Lower leg skin (tissue), 4 donors: ENCODE measurements around the gene ABCA13. TPM values are rescaled to one million over a fixed set of nuclear protein-coding genes. Genes with fewer than 3 reads are reported as not detected.

Experiments
- DNase-seq, 2 donors: peaks; one replicate each; pipeline ENCODE4 v3.0.0-alpha.2; 2019; ENCODE audit warnings: low spot score in 2 of 2
- H3K4me3 ChIP-seq: fragments of 200-600 bp; sonication (generic); 2 replicates; pipeline ENCODE4 v1.5.1; 2017; ENCODE audit warnings: mild to moderate bottlenecking, low read depth; ENCODE audit not compliant: poor library complexity, severe bottlenecking
- CTCF ChIP-seq, 3 donors: fragments of 450-650 bp; IDR thresholded peaks; one replicate each; pipeline ENCODE4 v1.5.1; 2016; ENCODE audit warnings: antibody characterized with exemption in 3 of 3, mild to moderate bottlenecking in 3 of 3, moderate library complexity in 2 of 3
- POLR2A ChIP-seq, 2 donors: fragments of 450-650 bp; IDR thresholded peaks; one replicate each; pipeline ENCODE4 v1.6.1; 2016 to 2017; ENCODE audit warnings: antibody characterized with exemption in 2 of 2, mild to moderate bottlenecking in 1 of 2, moderate library complexity in 1 of 2
- WGBS, 2 donors: methylation state at CpG; one replicate each; pipeline ENCODE4 v1.1.5; 2018; 5-methylcytosine and 5-hydroxymethylcytosine counted together
- intact Hi-C: fragments of 100-400 bp; cut with DNase I; formaldehyde crosslinking; loops from one replicate; pipeline ENCODE4 v1.15.0; 2023; ENCODE audit warnings: low total_unique reads
- total RNA-seq, 4 donors: library from RNA; depleted of rRNA; stranded (reverse); fragments of >200 nt; gene quantifications; one replicate each; pipeline ENCODE4 v1.1.0, GENCODE V29; 2016

Gene ABCA13
- total RNA-seq, 4 donors from 2014 or later = 0.08 to 1.7 (median 0.52) TPM

GRCh38 chr7:48621076-48621475 is 449.8 kb downstream of the ABCA13 start:
- intact Hi-C loops = no loop called here
- 42 to 45% methylated on average over 4 of the region's 4 CpGs for WGBS, 2 donors
- no peak for TF ChIP-seq CTCF (IDR thresholded peaks at IDR 0.05)
- TF ChIP-seq POLR2A (IDR thresholded peaks at IDR 0.05) = no peak
- H3K4me3 ChIP-seq = no peak overlapping the region
- no peak for DNase-seq

GRCh38 chr7:48627164-48627563 is 455.9 kb downstream of the ABCA13 start:
- intact Hi-C loops = no loop called here
- no peak for DNase-seq
- TF ChIP-seq CTCF (IDR thresholded peaks at IDR 0.05) = no peak
- TF ChIP-seq POLR2A (IDR thresholded peaks at IDR 0.05) = no peak
- H3K4me3 ChIP-seq = no peak overlapping the region
- 90 to 91% methylated on average over 4 of the region's 4 CpGs for WGBS, 2 donors

- 85 to 88% methylated on average over 5 of the region's 5 CpGs for WGBS, 2 donors
- no peak for DNase-seq
- intact Hi-C loops = no loop called here
- no peak for TF ChIP-seq CTCF (IDR thresholded peaks at IDR 0.05)
- TF ChIP-seq POLR2A (IDR thresholded peaks at IDR 0.05) = no peak
- no peak overlapping the region for H3K4me3 ChIP-seq
Observed at GRCh38 chr7:48628793-48629349, 457.6 kb downstream of the ABCA13 start.

- DNase-seq = no peak
- no peak overlapping the region for H3K4me3 ChIP-seq
- WGBS, 2 donors = 91 to 93% methylated on average over 2 of the region's 2 CpGs
- intact Hi-C loops = no loop called here
- TF ChIP-seq POLR2A (IDR thresholded peaks at IDR 0.05) (no peak), CTCF (IDR thresholded peaks at IDR 0.05) (no peak)
Observed at GRCh38 chr7:48634116-48634632, 462.9 kb downstream of the ABCA13 start.

- TF ChIP-seq POLR2A (IDR thresholded peaks at IDR 0.05) (no peak), CTCF (IDR thresholded peaks at IDR 0.05) (no peak)
- intact Hi-C loops = no loop called here
- no peak overlapping the region for H3K4me3 ChIP-seq
- 92 to 93% methylated on average over 1 of the region's 1 CpG for WGBS, 2 donors
- DNase-seq = no peak
Observed at GRCh38 chr7:48635796-48636195, 464.5 kb downstream of the ABCA13 start.
